A549 treated with CpdA at 1 μM for 4 hours (cell line): ENCODE measurements around the gene TRMO. TPM values are rescaled to one million over a fixed set of nuclear protein-coding genes. Genes with fewer than 3 reads are reported as not detected.

Experiments
- total RNA-seq: library from RNA; stranded (reverse); fragments of 200-300 nt; extraction: Qiagen RNA extraction; gene quantifications from 5 replicates; pipeline ENCODE4 v1.2.3, GENCODE V29; 2022; ENCODE audit warnings: low read depth

The TRMO gene, protein sequence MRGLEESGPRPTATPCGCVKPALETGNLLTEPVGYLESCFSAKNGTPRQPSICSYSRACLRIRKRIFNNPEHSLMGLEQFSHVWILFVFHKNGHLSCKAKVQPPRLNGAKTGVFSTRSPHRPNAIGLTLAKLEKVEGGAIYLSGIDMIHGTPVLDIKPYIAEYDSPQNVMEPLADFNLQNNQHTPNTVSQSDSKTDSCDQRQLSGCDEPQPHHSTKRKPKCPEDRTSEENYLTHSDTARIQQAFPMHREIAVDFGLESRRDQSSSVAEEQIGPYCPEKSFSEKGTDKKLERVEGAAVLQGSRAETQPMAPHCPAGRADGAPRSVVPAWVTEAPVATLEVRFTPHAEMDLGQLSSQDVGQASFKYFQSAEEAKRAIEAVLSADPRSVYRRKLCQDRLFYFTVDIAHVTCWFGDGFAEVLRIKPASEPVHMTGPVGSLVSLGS
- 11.1 to 16.1 TPM (median 13.1 TPM) in 5 replicates for total RNA-seq

DNA sequence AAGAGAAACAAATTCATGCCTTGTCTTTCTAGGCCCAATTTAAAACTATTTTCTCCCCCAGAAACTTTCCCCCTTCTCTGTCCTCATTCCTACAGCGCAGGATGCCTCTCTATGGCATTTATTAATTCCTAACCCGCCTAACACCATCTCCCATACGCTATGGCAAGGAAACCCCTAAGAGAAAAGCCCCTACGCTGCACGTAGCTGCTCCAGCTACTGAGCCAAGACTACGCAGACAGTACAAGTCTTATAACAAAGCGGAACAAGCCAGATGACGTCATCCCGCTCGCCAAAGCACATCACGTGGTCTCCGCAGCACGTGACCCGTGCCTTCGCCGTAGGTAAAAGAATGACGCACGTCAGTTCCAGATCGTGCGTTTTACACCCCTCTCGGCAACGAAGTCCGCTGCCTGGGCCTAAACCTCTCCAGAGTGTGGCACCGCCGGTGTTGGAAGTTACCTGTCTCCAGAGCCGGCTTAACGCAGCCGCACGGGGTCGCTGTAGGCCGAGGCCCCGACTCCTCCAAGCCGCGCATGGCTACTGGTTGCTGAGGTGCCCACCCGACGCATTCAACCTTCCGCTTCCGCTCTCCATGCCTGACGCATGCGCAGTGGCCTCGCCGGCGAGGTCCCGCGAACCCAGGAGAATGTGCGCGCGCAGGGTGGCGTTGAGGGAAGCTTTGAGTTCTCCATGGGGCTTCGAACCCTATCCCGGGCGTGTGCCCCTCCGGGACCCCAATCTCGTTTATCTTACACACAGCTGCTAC, at the start of gene TRMO:
Gene TRMO (minus strand): TSS at position 542 of the 766 bp plus-strand sequence. CDS start 7 bp downstream, at position 535.

DNA sequence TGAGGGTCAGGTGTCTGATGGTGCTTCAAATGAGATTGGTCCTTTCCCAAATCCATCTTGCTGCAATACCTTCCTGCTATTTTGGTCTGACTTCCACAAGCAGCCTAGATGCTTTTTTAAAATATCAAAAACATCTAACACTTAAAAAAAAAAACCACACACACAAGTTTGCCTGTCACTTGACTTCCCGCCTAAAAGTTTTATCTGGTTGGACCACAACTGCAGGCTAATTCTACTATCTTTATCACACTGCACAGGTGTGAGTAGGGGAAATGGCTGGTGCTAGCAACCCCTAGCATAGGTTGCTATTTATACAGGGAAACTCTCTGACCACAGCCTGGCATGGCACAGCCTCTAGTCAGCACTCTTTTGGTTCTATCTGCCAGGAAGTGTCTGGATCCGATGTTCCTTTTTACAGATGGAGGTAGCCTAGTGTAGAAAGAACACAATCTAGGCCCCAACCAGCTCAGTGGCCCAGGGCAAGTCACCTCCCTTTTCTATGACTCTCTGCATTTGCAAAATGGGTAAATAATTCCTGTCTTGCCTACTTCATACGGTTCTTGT, 15.9 kb upstream of the TRMO start, which contains the start of gene HEMGN:
Gene HEMGN (minus strand): TSS at position 92 of the 564 bp plus-strand sequence. CDS start 36 bp downstream, at position 56.

Other genes with a start within 250 kb of the TRMO start
- 12.1 to 15.3 TPM (median 13.3 TPM) in 5 replicates for gene XPA, start 225.2 kb downstream of the TRMO start, total RNA-seq
- gene FOXE1, start 69.3 kb downstream of the TRMO start, total RNA-seq: 3.4 to 4.2 TPM (median 3.8 TPM) in 5 replicates
- not detected in 5 replicates for gene HEMGN, start 15.7 kb upstream of the TRMO start, total RNA-seq
- gene ANP32B, start 60.8 kb upstream of the TRMO start, total RNA-seq: 280 to 342 TPM (median 313 TPM) in 5 replicates
- gene NANS, start 134.2 kb upstream of the TRMO start, total RNA-seq: 59.9 to 74.8 TPM (median 73.3 TPM) in 5 replicates
- gene TRIM14, start 196.7 kb upstream of the TRMO start, total RNA-seq: 9.8 to 12.9 TPM (median 11.6 TPM) in 5 replicates